Memory B cell (primary cell): ENCODE measurements around the gene RANBP3.

Source experiments
- ATAC-seq: fragments of 150-1000 bp; cut with Tn5 transposase; 2 replicates; pipeline ENCODE4 v1.10.0; 2021; ENCODE audit warnings: low read depth, mild to moderate bottlenecking, moderate library complexity
- DNase-seq, 2 donors: peaks; one replicate each; pipeline ENCODE4 v3.0.0; 2022; ENCODE audit warnings: low spot score in 2 of 2
- H3K27ac Mint-ChIP-seq: one replicate; pipeline ENCODE4 v1.8.0; 2022; ENCODE audit warnings: mild to moderate bottlenecking, moderate library complexity, mixed read lengths
- H3K27me3 Mint-ChIP-seq: one replicate; pipeline ENCODE4 v1.8.0; 2022; ENCODE audit warnings: mixed read lengths
- H3K36me3 Mint-ChIP-seq: one replicate; pipeline ENCODE4 v1.8.0; 2022; ENCODE audit warnings: mild to moderate bottlenecking, mixed read lengths
- H3K4me1 Mint-ChIP-seq: one replicate; pipeline ENCODE4 v1.8.0; 2022; ENCODE audit warnings: mixed read lengths
- H3K4me3 Mint-ChIP-seq: one replicate; pipeline ENCODE4 v1.8.0; 2022; ENCODE audit warnings: mild to moderate bottlenecking, moderate library complexity, mixed read lengths
- H3K9me3 Mint-ChIP-seq: one replicate; pipeline ENCODE4 v1.8.0; 2022; ENCODE audit warnings: mixed read lengths

Gene RANBP3

DNA sequence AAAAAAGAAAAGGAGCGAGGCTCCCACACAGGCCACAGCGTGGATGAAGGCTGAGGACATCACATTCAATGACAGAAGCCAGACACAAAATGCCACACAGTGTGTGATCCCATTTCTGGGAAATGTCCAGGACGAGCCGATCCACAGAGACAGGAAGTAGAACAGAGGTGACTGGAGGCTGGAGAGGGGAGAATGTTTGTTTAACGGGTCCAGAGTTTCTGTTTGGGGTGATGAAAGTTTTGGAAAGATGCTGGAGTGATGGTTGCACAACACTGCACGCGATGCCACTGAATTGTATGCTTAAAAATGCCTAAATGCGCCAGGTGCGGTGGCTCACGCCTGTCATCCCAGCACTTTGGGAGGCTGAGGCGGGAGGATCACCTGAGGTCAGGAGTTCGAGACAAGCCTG lies 107.0 kb downstream of the RANBP3 start:
- Mint-ChIP-seq H3K4me3 (no peak overlapping the region), H3K27me3 (peaks cover 11% of the 10 kb centered on the region), H3K9me3 (no peaks in the 10 kb centered on the region), H3K27ac (no peak overlapping the region), H3K36me3 (no peaks in the 10 kb centered on the region), H3K4me1 (no peaks in the 10 kb centered on the region)
- no peak for ATAC-seq
- no peak for DNase-seq

DNA sequence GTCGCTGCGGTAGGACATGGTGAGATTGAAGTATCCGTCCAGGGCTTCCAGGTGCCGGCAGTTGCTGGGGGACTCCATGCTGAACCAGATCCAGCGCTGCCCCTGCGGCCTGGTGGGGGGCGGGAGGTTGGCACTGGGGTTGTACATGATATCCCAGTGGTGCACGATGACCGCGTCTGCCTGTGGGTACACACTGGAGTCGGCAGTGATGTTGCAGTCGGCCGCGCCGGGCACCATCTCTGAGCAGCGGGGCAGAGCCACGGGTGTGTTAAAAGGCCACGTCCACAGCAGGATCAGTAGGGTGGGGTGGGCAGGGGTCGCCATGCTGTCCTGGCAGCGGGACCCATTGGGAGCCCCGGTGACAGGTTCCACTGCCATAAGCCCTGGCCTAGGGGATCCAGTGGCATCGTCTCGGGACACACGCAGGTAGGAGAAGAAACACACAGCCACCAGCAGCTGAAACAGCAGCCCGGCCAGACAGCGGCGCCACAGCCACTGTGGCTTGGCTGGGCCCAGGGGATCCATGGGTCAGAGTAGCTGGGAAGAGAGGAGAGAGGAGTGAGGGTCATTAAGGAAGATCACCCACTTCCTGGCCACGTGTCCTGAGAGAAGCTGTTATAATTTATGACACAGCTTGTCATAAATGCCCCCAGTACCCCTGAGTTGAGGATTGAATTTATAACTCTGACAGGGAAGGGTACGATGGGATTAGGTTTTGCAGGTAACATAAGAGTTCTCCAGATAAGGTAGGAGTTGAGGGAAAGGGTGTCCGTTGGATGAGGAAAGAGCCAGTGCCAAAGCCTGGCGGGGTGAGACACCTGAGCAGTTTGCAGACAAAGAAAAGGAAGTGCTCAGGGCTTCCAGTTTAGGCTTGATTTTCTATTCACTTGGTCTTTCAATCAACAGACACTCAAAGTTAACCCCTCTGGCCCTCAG lies 110.5 kb downstream of the RANBP3 start:
- no peak for ATAC-seq
- no peaks in the 10 kb centered on the region for H3K4me1 Mint-ChIP-seq
- H3K27me3 Mint-ChIP-seq = peaks cover 18% of the 10 kb centered on the region
- no peak overlapping the region for H3K4me3 Mint-ChIP-seq
- no peaks in the 10 kb centered on the region for H3K36me3 Mint-ChIP-seq
- H3K27ac Mint-ChIP-seq = no peak overlapping the region
- no peaks in the 10 kb centered on the region for H3K9me3 Mint-ChIP-seq
- no peak for DNase-seq
